Measurements from ENCODE around the gene SCN2B.

- no peak for TF ChIP-seq CTCF (IDR thresholded peaks at IDR 0.05)
- TF ChIP-seq POLR2A (IDR thresholded peaks at IDR 0.05): no peak
These were observed 27.6 kb downstream of the SCN2B start for GRCh38 chr11:118148856-118149255.
